GM19324 (cell line): ENCODE measurements around the gene PCCB.
"Not testable (repeated sequence)": the region's sequence is repeated elsewhere in the genome, so short reads cannot be mapped to it uniquely, and the experiment has no call there.

Experiments used
- ATAC-seq: cut with Tn5 transposase; IDR thresholded peaks from one replicate; pipeline ENCODE4 v1.9.1; 2021; ENCODE audit warnings: mild to moderate bottlenecking, moderate library complexity; ENCODE audit not compliant: unreplicated experiment, low FRiP score

PCCB gene

GRCh38 chr3:136311261-136311660, 61.1 kb downstream of the PCCB start:
- no peak for ATAC-seq

DNA sequence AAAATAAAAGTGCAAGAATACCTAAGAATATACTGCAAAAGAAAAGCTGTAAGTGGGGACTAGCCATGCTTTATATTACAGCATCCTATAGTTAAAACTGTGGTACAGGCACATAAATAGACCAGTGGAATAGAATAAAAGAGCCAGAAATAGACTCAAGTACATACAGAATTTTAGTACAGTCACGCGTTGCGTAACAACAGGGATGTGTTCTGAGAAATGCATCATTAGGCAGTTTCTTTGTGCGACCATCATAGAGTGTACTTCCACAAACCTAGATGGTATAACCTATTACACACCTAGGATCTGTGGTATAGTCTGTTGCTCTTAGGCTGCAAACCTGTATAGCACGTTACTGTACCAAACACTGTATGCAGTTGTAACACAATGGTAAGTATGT, 61.8 kb downstream of the PCCB start:
- ATAC-seq: no peak

- ATAC-seq: no peak
These were observed 76.2 kb downstream of the PCCB start for GRCh38 chr3:136326316-136326715.

DNA sequence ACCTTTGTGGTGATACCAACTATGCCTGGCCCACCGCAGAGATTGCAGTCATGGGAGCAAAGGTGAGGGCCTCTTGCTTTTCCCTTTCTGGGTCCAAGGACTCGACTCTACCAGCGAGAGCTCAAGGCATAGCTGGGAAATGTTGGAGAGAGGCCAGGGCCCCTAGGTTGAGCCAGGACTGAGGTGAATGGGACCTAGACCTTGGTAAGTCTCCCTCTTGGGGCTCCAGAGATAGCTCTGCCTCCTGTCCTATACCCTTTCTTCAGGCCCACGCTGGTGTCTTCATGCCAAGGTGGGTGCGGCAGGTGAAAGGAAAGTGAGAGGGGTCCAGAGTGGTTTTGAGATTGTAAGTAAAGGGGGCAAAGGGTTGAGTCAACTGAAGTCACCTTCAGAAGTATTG, 77.5 kb downstream of the PCCB start:
- ATAC-seq: no peak

DNA sequence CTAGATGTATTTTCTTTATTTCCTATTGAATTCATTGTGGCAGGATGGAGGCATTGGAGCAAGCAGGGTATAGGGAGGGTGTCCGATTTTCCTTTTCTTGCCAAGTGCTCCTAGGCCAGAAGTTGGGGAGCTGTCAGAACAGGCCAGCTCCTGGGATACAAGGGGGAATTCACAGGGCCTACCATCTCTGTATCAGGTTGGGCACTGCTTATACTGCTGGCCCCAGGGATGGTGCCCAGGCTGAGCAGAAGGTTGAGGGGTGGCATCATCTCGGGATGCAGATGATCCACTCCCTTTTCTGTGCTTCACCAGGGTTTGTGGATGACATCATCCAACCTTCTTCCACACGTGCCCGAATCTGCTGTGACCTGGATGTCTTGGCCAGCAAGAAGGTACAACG, 79.5 kb downstream of the PCCB start:
- ATAC-seq: no peak

GRCh38 chr3:136330900-136331299, 80.8 kb downstream of the PCCB start:
- no peak for ATAC-seq

DNA sequence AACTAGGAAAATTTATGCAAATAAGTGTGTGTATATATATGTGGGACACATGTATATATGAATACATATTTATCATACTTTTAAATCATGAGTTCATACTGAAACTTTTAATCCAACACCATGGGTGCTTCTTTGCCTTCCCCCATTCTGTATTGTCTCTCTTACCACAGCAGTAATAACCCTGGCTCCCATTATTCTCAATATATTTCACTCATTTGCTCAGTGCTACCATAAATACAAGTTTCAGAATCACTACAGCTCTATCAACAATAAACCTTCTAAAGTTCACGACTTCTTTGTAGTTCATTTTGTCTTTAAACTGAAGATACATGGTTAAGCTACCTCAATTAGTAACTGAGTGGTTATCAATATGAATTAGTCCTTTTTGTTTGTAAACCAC, 82.2 kb downstream of the PCCB start:
- ATAC-seq: no peak

DNA sequence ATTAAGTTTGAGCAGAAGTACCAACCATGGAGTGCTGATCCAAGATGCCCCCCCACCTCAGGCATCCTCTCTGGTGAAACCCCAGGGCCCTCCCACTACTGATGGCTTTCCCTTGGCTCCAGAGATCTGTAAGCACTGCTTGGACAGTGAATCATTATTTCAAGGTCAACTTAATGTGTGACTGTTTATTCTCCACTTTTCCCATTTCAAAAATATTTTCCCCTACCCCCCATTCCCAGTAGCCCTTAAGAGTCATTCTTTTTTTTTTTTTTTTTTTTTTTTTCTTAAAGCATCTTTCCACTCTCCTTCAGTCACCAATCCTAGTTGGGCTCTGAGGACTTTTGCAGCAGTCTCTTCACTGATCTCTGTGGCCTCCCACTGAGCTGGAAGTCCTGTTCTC, 82.6 kb downstream of the PCCB start:
- no peak for ATAC-seq

DNA sequence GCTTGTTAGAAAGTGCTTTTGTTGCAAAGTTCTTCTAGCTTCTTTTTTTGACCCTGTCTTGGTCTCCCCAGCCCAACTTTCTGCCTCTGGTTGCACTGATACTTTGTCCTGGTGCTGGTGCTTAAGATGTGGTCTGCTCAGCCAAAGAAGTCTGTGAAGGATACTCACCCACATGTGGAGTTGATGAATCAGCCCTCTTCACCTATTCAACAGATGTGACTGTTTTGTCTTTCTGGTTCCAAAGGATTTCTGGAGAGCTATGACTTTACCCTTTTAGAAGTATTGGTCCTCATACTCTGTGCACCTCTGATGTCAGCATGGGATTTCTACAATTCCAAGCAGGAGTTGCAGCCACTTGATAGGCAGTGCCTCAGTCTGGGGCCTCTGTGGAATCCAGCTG, 84.1 kb downstream of the PCCB start:
- ATAC-seq: no peak

DNA sequence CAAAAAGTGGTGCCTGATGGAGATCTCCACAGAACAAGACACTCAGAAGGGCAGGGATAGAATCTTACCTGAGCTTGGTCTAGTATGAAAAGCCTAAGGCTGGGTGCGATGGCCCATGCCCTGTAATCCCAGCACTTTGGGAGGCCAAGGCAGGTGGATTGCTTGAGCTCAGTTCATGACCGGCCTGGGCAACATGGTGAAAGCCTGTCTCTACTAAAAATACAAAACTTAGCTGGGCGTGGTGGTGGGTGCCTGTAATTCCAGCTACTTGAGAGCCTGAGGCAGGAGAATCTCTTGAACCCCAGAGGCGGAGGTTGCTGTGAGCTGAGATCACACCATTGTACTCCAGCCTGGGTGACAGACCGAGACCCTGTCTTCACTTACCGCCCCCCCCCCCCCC, 84.6 kb downstream of the PCCB start:
- ATAC-seq: not testable (repeated sequence)

DNA sequence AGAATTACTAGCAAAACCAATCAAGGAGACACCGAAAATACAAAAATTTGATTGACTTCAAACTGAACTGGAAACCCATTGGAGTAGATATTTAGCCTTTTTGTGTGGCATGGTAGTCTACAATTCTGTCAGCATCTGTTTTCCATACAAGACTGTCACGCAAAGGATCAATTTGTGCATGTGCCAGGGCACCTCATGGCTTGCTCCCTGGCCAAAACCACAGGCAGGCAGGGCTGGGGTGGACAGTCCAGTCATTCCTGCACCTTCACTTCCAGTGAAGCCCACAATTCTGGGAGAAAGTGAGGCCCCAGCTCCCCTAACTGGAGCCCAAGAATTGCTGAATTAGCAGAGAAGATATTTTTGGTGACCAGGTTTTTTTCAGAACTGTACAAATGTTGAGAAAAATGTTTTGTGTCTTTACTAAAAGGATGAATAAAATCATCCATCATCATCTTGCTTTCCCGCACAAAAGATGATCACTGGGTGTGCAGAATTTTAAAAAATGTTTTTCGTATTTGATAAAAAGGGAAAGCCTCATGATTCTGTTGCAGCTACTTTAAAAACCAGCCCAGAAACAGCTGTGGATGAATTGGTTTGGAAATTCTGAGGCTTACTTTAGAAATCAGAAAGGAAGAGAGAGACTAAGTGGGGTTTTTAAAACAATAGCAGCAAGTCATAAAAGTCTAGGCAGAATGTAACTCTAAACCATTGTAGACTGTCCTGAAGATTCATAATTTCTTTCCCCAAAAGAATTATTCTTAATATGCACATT, 86.4 kb downstream of the PCCB start:
- ATAC-seq: no peak

- ATAC-seq: no peak
These were observed 93.3 kb downstream of the PCCB start for GRCh38 chr3:136343446-136343845.

DNA sequence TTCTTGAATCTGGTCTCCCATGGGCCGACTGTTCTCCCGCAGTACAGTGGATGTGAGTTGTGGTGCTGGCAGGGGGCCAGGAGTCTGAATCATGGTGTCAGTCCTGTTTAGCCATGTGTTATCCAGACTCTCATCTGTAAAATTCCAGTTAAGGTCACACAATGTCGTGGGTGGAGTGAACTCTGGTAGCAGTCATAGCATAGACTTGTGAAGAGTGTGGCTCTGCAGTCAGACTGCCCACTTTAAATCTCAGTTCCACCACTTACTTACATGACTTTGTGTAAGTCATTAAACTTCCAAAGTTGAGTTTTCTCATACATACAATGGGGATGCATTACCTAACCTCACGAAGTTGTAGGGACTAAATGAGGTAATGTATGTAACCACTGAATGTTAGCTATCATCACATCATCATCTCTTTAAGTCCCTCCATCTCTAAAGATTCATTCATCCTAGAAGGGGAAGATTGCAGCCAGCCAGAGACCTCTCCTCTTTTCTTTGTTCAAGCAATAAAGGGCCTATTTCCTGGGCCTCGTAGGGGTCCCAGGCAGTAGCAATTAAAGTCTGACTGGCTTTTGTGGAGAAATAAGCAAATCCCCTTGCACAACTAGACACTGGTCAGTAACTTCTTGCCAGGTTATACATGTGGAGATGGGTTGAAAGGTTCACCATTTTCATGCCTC, 93.9 kb downstream of the PCCB start:
- ATAC-seq: no peak

DNA sequence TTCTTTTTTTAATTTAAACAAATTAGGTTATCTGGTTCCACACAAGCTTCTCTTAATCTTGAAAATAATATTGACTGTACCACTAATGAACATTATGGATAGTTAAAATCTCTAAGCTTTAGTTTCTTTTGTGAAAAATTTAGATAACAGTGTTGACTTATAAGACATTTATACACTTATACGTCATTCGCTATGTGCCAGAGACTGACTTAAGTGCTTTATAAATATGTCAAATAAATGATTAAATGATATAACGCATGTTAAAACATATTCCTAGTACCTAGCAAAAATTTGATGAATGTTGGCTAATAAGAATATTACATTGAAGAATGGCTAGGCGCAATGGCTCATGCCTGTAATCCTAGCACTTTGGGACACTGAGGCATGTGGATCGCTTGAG, 96.3 kb downstream of the PCCB start:
- ATAC-seq: no peak

GRCh38 chr3:136350132-136350531, 100.0 kb downstream of the PCCB start:
- no peak for ATAC-seq

GRCh38 chr3:136350557-136350956, 100.4 kb downstream of the PCCB start:
- no peak for ATAC-seq

GRCh38 chr3:136351351-136351750, 101.2 kb downstream of the PCCB start:
- ATAC-seq: no peak

DNA sequence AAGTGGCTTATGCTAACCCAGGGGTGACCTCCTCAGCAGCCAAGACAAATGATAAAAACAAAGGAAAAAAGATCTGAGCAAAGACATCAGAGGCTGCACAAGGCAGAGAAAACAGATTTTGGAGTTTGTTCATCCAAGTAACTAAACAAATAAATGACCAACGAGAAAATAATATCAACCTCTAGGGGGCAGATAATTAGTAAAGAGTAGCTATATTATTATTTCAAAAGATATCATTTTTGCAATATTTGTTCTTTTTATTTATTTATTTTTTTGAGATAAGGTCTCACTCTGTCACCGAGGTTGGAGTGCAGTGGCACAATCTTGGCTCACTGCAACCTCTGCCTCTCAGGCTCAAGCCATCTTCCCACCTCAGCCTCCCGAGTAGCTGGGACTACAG, 101.8 kb downstream of the PCCB start:
- ATAC-seq: no peak

GRCh38 chr3:136353461-136353860, 103.3 kb downstream of the PCCB start:
- peak; percentile 51 for ATAC-seq

DNA sequence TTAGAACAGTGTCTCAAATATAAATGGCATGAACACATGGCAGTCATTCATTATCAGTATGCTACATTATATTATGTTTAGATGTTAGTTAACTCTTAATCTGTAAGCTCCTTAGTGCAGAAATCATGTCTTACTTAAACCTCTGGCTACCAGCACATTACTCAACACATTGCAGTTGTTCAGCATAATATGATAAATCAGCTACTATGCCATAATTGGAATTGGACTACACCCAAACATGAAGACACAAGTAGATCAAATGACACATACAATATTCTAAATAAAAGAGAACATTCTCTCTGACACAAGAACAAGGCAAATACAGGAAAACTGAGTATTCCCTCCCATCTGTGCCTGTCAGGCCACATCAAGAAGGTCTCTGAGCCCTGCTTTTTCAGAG, 116.1 kb downstream of the PCCB start:
- no peak for ATAC-seq

DNA sequence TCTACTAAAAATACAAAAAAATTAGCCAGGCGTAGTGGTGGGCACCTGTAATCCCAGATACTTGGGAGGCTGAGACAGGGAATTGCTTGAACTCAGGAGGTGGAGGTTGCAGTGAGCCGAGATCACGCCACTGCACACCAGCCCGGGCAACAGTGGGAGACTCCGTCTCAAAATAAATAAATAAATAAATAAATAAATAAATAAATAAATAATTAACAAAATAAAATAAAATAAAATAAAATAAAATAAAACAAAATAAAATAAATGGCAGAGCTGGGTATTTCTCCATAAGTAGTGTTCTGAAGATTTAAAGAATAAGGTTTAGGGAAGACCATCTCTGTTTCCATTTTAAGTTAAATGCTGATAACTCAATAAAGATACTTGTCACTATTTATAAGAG, 125.7 kb downstream of the PCCB start:
- ATAC-seq: not testable (repeated sequence)

DNA sequence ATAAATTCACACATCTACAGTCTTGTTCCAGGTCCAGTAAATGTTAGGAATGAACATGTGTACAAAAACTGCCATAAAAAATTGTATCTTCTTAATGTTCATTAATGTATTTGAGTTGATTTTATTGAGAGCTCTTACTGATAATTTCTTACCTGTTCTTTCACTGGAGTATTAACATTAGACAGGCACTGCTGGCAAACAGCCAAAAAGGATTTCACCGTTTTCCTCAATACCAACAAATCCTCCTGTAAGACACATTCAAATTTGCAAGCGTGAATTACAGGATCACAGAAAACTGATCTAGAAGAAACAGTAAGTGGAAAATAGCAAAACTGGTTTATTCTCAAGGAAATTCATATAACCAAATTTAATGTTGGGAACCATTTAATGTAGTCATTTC, 127.4 kb downstream of the PCCB start:
- ATAC-seq: no peak
